HG03196 (cell line): ENCODE measurements around the gene MIR17HG.
A peak's percentile ranks its signal among the peaks of the same experiment; 100 is the strongest.
"Not testable (repeated sequence)": the region's sequence is repeated elsewhere in the genome, so short reads cannot be mapped to it uniquely, and the experiment has no call there.

Experiments used
- ATAC-seq: cut with Tn5 transposase; IDR thresholded peaks from one replicate; pipeline ENCODE4 v1.9.1; 2021; ENCODE audit not compliant: unreplicated experiment

The MIR17HG gene

DNA sequence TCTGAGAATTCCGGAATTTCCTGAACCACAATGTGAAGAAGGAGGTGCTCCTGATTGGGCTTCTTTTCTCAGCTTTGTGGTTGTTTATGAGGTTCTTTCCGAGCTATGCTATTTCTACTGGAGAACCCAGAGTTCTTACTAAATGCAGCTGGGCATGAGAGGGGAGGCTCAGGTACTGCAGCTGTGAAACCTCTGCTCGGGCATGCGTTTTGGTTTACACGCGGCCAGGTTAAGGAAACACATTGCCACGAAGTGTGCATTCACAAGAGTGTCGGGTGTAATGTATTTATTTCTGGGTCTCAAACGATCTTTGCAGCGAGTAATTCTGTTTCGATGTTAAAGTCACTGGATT lies 661 bp upstream of the MIR17HG start:
- peak; percentile 21 for ATAC-seq

GRCh38 chr13:91347996-91348905 lies 764 bp downstream of the MIR17HG start:
- ATAC-seq, result peak; percentile 33

- peak; percentile 60 for ATAC-seq
Measured at GRCh38 chr13:91348906-91349435, 1.5 kb downstream of the MIR17HG start.

- ATAC-seq, result no peak
Measured at GRCh38 chr13:91349992-91350911, 2.8 kb downstream of the MIR17HG start.

GRCh38 chr13:91351123-91351522 lies 3.6 kb downstream of the MIR17HG start:
- ATAC-seq, result no peak

DNA sequence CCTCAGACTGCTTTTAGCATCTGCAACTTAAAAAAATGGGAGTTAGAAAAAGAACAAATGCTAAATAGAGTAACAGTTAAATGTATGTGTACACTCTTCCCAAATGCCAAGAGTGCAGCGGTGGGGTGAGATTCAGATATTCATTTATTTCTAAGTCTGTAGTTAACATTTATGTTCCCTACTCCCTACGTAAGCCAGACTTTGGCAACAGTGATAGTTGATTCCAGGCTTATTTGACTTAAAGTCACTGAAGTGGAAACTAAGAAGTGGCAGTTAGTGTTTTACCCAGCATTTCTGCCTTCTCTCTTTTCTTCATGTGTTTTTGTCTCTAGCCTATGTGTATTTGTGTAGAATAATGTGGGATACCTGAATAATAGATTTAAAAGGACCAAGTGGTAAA lies 4.5 kb downstream of the MIR17HG start:
- no peak for ATAC-seq

GRCh38 chr13:91352891-91353290 lies 5.4 kb downstream of the MIR17HG start:
- ATAC-seq, result not testable (repeated sequence)

DNA sequence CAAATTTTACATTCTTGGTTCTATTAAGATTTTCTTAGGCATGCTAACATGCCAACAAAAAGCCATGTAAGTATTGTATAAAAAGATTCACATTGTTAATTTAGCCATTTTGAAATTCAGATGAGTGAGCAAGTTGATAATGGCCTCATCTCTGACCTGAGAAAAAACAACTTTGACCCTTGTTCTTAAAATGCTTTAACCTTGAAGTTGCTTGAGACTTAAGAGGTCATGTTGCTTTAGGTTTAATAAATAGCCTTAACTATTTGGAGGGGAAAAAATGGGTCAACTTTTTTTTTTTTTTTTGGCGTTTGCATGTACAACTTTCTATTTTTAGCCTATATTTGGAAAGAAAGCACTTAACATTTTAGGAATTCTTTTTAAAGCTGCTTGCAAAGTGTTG lies 6.0 kb downstream of the MIR17HG start:
- no peak for ATAC-seq

DNA sequence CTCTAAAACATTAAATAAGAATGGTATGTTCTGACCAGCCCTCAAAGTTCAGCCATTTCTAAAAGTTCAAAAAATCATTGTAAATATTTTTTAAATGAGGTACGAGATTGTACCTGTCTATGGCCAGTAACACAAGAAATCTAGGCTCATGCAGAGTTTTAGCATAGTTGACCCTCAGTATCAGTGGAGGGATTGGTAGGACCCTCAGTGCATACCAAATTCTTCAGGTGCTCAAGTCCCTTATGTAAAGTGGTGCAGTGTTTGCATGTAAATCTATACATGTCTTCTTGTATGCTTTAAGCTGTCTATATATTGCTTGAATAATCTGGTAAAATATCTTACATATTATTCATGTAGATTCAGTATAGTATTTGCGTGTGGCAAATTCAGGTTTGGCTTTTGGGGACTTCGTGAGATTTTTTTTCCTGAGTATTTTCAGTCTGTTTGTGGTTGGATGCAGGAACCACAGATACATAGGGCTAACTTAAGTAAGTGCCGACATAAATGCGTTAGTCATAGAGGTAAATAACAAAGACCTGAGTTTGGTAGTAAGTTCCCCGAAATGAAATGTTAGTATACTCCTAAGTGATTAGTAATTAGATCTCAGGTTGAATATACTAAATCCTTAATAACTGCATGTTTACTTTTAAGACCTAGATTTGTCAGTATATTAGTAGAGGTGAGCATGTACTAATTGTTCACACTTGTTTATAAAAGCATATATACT lies 7.8 kb downstream of the MIR17HG start:
- ATAC-seq, result no peak

DNA sequence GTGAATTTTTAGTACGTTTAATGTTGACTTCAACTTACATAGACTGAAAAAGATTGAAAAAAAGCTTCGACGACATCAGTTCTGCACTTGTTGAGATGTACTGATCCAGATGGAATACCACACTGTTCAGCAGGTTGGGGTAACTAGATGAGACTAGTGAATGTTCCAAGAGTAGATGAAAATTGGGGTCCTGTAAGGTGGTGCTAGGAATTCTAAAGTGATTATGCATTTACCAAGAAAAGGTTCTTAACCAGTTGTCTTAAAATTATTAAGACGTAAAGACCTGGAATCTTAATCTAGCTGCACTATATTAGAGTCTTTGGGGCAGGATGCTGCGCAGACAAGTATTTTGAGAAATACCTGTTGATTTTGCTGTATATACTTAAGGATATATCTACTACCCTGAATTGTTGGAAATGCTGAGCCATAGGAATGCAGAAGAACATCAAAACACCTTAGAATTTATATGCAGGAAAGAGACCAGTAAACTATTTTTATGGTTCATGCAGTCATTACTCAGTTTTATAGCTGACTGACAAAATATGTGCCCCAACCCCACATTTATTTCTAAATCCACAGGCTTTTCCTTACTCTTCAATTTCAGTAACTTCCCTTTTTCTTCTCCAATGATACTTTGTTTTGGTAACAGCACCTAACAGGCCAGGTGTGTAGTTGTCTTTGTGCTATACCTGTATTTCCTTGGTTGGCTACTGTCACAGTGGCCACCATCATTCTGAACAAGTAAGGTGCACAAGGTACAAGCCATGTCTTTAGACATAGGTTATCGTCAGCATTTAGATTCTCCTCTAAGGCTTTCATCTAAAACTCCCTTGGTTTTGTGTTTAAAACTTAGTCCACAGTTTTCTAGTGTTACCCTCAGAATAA lies 8.6 kb downstream of the MIR17HG start:
- no peak for ATAC-seq

DNA sequence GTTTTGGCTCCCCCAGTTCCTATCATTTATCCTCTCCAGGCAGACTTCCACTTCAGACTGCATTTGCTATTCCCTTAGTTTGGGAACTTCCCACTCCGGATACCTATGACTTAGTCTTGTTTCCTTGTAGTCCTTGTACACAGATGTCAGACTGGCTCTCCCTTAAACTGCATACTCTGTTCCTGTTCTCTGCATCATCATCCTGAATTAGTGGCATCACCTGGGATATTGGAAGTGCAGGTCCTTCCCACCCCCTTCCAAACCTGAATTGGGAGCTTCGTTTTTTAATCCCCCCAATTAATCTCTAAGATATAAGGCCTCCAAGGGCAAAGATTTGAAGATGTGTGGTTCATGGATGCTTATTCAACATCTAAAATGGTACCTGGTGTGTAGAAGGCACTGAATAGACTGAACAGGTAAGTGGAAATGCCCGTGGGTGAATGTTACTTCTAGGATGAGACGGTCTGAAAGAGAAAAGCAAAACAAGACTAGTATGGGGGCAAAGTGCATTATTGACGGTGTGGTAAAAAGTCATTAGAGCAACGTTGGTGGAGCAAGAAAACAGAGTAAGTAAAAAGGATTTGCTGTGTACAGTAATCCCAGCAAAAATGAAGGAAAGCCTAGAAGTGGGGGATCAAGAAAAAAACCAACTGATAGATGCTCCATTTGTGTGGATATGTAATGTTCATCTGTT lies 9.6 kb downstream of the MIR17HG start:
- no peak for ATAC-seq

- ATAC-seq, result no peak
Measured at GRCh38 chr13:91357613-91358386, 10.3 kb downstream of the MIR17HG start.

DNA sequence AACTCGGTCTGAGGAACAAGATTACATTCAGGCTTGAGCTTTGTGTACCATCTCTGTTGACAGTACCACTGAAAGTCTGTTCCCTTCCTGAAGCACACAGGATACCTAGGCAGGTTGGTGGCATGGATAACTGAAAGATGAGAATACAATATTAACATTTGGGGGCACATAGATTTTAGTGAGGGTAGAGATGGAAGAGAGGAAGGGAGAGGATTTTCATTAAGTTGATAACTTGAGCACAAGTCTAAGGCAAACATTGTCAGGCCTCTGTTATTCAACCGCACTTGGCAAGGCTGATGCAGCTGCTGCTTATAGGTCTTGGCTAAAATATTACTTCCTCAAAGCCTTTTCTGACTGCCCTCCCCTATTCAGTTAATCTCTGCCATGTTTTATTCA lies 10.9 kb downstream of the MIR17HG start:
- ATAC-seq, result no peak

DNA sequence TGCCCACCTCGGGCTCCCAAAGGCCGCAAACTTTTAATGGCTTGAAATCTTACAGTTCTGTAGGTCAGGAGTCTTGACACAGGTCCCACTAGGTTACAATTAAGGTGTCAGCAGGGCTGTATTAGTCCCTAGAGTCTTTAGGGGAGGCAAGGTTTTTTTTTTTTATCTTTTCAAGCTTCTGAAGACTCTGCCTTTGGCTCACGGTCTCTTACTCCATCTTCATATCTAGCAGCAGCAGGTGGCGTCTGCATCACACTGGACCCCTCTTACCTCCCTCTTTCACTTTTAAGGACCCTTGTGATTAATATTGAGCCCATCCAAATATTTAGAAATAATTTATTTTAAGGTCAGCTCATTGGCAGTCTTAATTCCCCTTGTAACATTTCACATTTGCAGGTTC lies 11.6 kb downstream of the MIR17HG start:
- no peak for ATAC-seq

GRCh38 chr13:91359631-91360030 lies 12.1 kb downstream of the MIR17HG start:
- no peak for ATAC-seq

GRCh38 chr13:91360246-91360751 lies 12.8 kb downstream of the MIR17HG start:
- no peak for ATAC-seq

GRCh38 chr13:91361755-91362271 lies 14.3 kb downstream of the MIR17HG start:
- ATAC-seq, result no peak

GRCh38 chr13:91362908-91363307 lies 15.4 kb downstream of the MIR17HG start:
- ATAC-seq, result no peak
